ENCODE results near the gene RAMP3.

DNA sequence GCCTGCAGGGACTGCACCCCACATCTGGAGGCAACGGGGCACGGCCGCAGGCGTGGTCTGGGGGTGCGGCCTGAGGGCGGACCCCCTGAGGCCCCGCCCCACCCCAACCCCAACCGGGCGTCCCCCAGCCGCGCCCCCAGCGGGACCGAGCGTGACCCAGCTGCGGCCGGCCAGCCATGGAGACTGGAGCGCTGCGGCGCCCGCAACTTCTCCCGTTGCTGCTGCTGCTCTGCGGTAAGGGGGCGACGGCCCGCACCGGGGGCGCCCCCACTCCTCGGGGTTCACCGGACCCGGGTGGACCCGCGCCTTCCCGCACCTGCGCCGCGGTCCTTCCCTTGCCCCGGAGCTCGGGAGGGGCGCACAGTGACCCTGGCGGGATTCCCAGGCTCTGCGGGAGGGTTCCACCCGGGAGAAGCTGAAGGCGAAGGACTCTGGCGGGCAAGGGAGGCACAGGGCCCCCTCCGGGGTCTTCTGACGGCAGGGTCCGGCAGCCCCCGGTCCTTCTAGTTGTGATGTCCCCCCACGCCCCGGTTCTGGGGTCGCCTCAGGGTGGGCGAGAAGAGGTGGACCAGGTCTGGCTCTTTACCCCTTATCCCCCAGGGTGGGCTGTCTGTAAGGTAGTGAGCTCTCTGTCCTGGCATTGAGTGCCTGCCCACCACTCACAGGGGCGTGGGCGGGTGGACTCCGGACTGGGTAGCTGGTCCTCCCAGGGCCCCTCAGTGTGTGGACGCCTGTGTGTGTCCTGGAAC is at the start of gene RAMP3:
- no peak for TF ChIP-seq CTCF (IDR thresholded peaks at IDR 0.05)
- TF ChIP-seq POLR2AphosphoS5 (IDR thresholded peaks at IDR 0.05; ENCODE audit: low read depth, low read length), result no peak
- no peak for TF ChIP-seq REST (IDR thresholded peaks at IDR 0.05; ENCODE audit: insufficient read depth in 1 of 2, low read depth in 2 of 2, low read length in 1 of 2)
- TF ChIP-seq SIN3A (IDR thresholded peaks at IDR 0.05; ENCODE audit: borderline replicate concordance, insufficient read depth, low read depth, low read length), result no peak

Data from Panc1 (cell line).